ENCODE results near the gene SLC4A3.

The SLC4A3 gene

DNA sequence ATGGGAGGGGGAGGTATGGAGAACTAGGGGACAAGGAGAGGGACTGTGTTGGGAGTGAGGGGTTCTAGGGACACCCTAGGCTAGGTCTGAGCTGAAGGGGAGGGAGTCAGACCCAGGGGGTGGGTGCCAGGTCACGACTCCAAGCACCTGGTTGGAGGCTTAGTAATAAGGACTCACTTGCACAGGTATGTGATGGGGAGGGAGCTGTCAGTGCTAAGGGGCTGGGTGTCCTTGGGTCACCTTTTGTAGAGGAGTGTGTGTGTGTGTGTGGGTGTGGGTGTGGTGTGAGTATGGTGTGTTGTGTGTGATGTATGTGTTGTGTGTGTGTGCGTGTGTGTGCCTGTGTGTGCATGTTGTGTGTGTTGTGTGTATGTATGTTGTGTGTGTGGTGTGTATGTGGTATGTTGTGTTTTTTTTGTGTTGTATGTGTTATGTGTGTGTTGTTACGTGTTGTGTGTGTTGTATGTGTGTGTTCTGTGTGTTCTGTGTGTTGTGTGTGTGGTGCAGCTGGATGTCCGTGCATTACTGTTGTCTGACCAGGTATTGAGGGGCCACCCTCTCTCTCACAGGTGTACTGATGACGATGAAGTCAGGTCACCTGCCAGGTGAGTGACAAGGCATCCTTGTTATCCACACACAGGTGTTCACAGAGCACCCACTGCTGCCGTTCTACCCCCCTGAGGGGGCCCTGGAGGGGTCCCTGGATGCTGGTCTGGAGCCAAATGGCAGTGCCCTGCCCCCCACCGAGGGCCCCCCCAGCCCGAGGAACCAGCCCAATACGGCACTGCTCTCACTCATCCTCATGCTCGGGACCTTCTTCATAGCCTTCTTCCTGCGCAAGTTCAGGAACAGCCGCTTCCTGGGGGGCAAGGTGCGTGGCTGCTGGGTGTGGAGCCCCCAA is 9.8 kb downstream of the SLC4A3 start:
- Histone ChIP-seq H2AFZ (ENCODE audit: low read length) (no peak overlapping the region), H3K27me3 (ENCODE audit: control insufficient read depth in 3 of 3, insufficient read depth in 3 of 3, low read depth in 1 of 3, low read length in 3 of 3) (no peaks in the 10 kb centered on the region), H2BK15ac (ENCODE audit: low read length) (no peak overlapping the region), H3K23ac (ENCODE audit: low read depth, low read length, poor library complexity) (peak overlapping the region; percentile 40), H3K79me1 (ENCODE audit: low read depth, low read length) (peaks cover 1% of the 10 kb centered on the region), H4K8ac (ENCODE audit: low read depth, low read length) (peak overlapping the region; percentile 48), H3K14ac (ENCODE audit: low read length) (no peak overlapping the region), H3K4ac (ENCODE audit: low read length) (no peak overlapping the region), H3K4me1 (ENCODE audit: control insufficient read depth in 2 of 2, insufficient read depth in 1 of 2, low read depth in 1 of 2, low read length in 2 of 2) (peaks cover 0 to 4% of the 10 kb centered on the region in 2 donors), H2AK5ac (ENCODE audit: low read depth, low read length) (peak overlapping the region; percentile 83), H3K9me3 (replicated peaks in 1 of 2; ENCODE audit: control insufficient read depth in 2 of 2, insufficient read depth in 1 of 2, low read depth in 1 of 2, low read length in 2 of 2) (peaks cover 0 to 4% of the 10 kb centered on the region in 2 donors), H2BK5ac (ENCODE audit: low read length) (no peak overlapping the region), H3K9ac (ENCODE audit: low read depth, low read length, poor library complexity) (peak overlapping the region; percentile 55), H3K27ac (replicated peaks; ENCODE audit: low read length) (no peak overlapping the region), H3K18ac (ENCODE audit: low read length) (no peak overlapping the region), H3K4me2 (ENCODE audit: insufficient read depth, low read length, poor library complexity, severe bottlenecking) (no peak overlapping the region), H3K4me3 (ENCODE audit: low read length in 2 of 2) (peak overlapping the region in 1 of 2 donors; percentile 56), H2BK120ac (ENCODE audit: low read depth, low read length) (no peak overlapping the region), H4K91ac (ENCODE audit: low read depth, low read length, poor library complexity) (no peak overlapping the region), H2BK12ac (ENCODE audit: low read length) (peak overlapping the region; percentile 66), H3K36me3 (replicated peaks in 1 of 2; ENCODE audit: control insufficient read depth in 2 of 2, insufficient read depth in 2 of 2, low read length in 2 of 2) (peaks cover 0 to 1% of the 10 kb centered on the region in 2 donors)
- DNase-seq (ENCODE audit: low spot score), result no peak
- WGBS, 2 donors (ENCODE audit: extremely low coverage in 2 of 2, insufficient read length in 2 of 2, insufficient replicate concordance in 1 of 2), result 100% methylated on average over 1 to 2 of the region's 13 CpGs

DNA sequence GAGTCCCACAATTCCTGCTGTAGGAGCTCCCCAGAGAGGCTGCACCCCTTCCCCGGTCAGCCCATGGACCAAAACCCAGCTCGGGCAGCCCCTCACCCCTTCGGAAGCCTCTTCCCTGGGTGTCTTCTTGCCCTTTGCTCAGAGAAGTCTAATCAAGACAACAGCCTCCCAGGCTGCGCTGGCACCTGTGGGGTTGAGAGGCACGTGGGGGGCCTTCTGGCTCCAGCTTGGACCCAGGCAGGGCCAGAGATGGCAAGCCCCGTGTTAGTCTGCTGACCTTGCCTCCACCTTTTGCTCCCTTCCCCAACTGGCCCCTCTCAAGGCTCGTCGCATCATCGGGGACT is 10.4 kb downstream of the SLC4A3 start:
- H2BK120ac ChIP-seq (ENCODE audit: low read depth, low read length), result no peak overlapping the region
- H2AK5ac ChIP-seq (ENCODE audit: low read depth, low read length), result peak overlapping the region; percentile 83
- H3K4me2 ChIP-seq (ENCODE audit: insufficient read depth, low read length, poor library complexity, severe bottlenecking), result no peak overlapping the region
- no peak overlapping the region for H4K8ac ChIP-seq (ENCODE audit: low read depth, low read length)
- peaks cover 1% of the 10 kb centered on the region for H3K79me1 ChIP-seq (ENCODE audit: low read depth, low read length)
- peaks cover 0 to 4% of the 10 kb centered on the region in 2 donors for H3K9me3 ChIP-seq (replicated peaks in 1 of 2; ENCODE audit: control insufficient read depth in 2 of 2, insufficient read depth in 1 of 2, low read depth in 1 of 2, low read length in 2 of 2)
- H2BK15ac ChIP-seq (ENCODE audit: low read length), result no peak overlapping the region
- no peaks in the 10 kb centered on the region for H3K27me3 ChIP-seq (ENCODE audit: control insufficient read depth in 3 of 3, insufficient read depth in 3 of 3, low read depth in 1 of 3, low read length in 3 of 3)
- no peak overlapping the region for H3K23ac ChIP-seq (ENCODE audit: low read depth, low read length, poor library complexity)
- no peak overlapping the region for H4K91ac ChIP-seq (ENCODE audit: low read depth, low read length, poor library complexity)
- no peak overlapping the region for H3K27ac ChIP-seq (replicated peaks; ENCODE audit: low read length)
- H2AFZ ChIP-seq (ENCODE audit: low read length), result no peak overlapping the region
- peak overlapping the region; percentile 54 for H3K18ac ChIP-seq (ENCODE audit: low read length)
- no peak overlapping the region for H2BK12ac ChIP-seq (ENCODE audit: low read length)
- H3K36me3 ChIP-seq (replicated peaks in 1 of 2; ENCODE audit: control insufficient read depth in 2 of 2, insufficient read depth in 2 of 2, low read length in 2 of 2), result no peaks in the 10 kb centered on the region
- peaks cover 2 to 6% of the 10 kb centered on the region in 2 donors for H3K4me1 ChIP-seq (ENCODE audit: control insufficient read depth in 2 of 2, insufficient read depth in 1 of 2, low read depth in 1 of 2, low read length in 2 of 2)
- WGBS, 2 donors (ENCODE audit: extremely low coverage in 2 of 2, insufficient read length in 2 of 2, insufficient replicate concordance in 1 of 2), result no CpG with 5 or more reads among the region's 9 CpGs
- no peak overlapping the region for H3K14ac ChIP-seq (ENCODE audit: low read length)
- H3K4ac ChIP-seq (ENCODE audit: low read length), result peak overlapping the region; percentile 17
- peak overlapping the region; percentile 55 for H3K9ac ChIP-seq (ENCODE audit: low read depth, low read length, poor library complexity)
- H3K4me3 ChIP-seq (ENCODE audit: low read length in 2 of 2), result no peak overlapping the region
- no peak for DNase-seq (ENCODE audit: low spot score)
- peak overlapping the region; percentile 31 for H2BK5ac ChIP-seq (ENCODE audit: low read length)

DNA sequence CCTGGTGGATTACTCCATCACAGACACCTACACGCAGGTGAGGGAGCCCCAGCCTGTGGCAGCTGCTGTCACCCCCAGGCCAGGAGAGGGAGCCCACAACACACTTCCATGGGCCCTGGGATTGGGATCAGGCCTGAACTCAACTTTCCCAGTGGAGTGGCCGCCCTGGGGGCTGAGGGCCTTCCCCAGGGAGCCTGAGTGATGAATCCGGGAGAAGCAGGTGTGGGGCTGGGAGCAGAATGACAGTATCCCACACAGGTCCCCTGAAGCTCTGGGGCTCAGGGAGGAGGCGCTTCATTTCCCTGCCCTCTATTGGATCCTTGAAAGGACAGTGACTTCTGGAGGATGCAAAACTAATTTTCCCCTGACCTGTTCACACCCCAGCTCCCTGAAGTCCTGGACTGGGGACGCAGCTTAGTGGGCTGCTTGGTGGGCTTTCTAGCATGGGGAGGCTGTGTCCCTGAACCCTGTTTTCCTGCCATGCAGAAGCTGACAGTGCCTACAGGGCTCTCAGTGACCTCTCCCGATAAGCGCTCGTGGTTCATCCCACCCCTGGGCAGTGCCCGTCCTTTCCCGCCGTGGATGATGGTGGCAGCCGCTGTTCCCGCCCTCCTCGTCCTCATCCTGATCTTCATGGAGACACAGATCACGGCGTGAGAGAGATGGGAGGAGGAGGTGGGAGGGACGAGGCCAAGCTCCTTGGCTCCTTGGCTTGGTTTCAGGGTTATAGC is 11.0 kb downstream of the SLC4A3 start:
- Histone ChIP-seq H2AK5ac (ENCODE audit: low read depth, low read length) (peak overlapping the region; percentile 8), H3K36me3 (replicated peaks in 1 of 2; ENCODE audit: control insufficient read depth in 2 of 2, insufficient read depth in 2 of 2, low read length in 2 of 2) (no peaks in the 10 kb centered on the region), H3K14ac (ENCODE audit: low read length) (no peak overlapping the region), H2BK120ac (ENCODE audit: low read depth, low read length) (no peak overlapping the region), H3K4me2 (ENCODE audit: insufficient read depth, low read length, poor library complexity, severe bottlenecking) (no peak overlapping the region), H2AFZ (ENCODE audit: low read length) (no peak overlapping the region), H2BK12ac (ENCODE audit: low read length) (no peak overlapping the region), H3K9ac (ENCODE audit: low read depth, low read length, poor library complexity) (peak overlapping the region; percentile 15), H3K4me1 (ENCODE audit: control insufficient read depth in 2 of 2, insufficient read depth in 1 of 2, low read depth in 1 of 2, low read length in 2 of 2) (peaks cover 3 to 6% of the 10 kb centered on the region in 2 donors), H3K18ac (ENCODE audit: low read length) (peak overlapping the region; percentile 54), H4K8ac (ENCODE audit: low read depth, low read length) (no peak overlapping the region), H2BK5ac (ENCODE audit: low read length) (peak overlapping the region; percentile 31), H2BK15ac (ENCODE audit: low read length) (peak overlapping the region; percentile 45), H3K79me1 (ENCODE audit: low read depth, low read length) (peaks cover 1% of the 10 kb centered on the region), H3K9me3 (replicated peaks in 1 of 2; ENCODE audit: control insufficient read depth in 2 of 2, insufficient read depth in 1 of 2, low read depth in 1 of 2, low read length in 2 of 2) (peaks cover 0 to 4% of the 10 kb centered on the region in 2 donors), H3K4me3 (ENCODE audit: low read length in 2 of 2) (no peak overlapping the region), H3K27ac (replicated peaks; ENCODE audit: low read length) (no peak overlapping the region), H3K23ac (ENCODE audit: low read depth, low read length, poor library complexity) (no peak overlapping the region), H3K4ac (ENCODE audit: low read length) (no peak overlapping the region), H3K27me3 (ENCODE audit: control insufficient read depth in 3 of 3, insufficient read depth in 3 of 3, low read depth in 1 of 3, low read length in 3 of 3) (peaks cover 0 to 4% (median 0%) of the 10 kb centered on the region in 3 experiments), H4K91ac (ENCODE audit: low read depth, low read length, poor library complexity) (no peak overlapping the region)
- no peak for DNase-seq (ENCODE audit: low spot score)
- WGBS, 2 donors (ENCODE audit: extremely low coverage in 2 of 2, insufficient read length in 2 of 2, insufficient replicate concordance in 1 of 2), result no CpG with 5 or more reads among the region's 17 CpGs
